C4-2B (cell line): Measurements from ENCODE around the gene GJB3.

Source experiments
- H3K27ac ChIP-seq: fragments of 450-650 bp; 2 replicates; pipeline ENCODE4 v1.5.1; 2017
- CTCF ChIP-seq: fragments of 450-650 bp; conservative IDR thresholded peaks from 2 replicates; pipeline ENCODE4 v1.5.1; 2017; ENCODE audit warnings: mild to moderate bottlenecking
- ZFX ChIP-seq: fragments of 450-650 bp; IDR thresholded peaks from 2 replicates; pipeline ENCODE4 v1.6.1; 2017

The GJB3 gene

GRCh38 chr1:34787461-34788420 lies 6.7 kb downstream of the GJB3 start:
- no peak overlapping the region for H3K27ac ChIP-seq

GRCh38 chr1:34790985-34791384 lies 10.0 kb downstream of the GJB3 start:
- TF ChIP-seq ZFX (no peak), CTCF (no peak)
- no peak overlapping the region for H3K27ac ChIP-seq

More at GRCh38 chr1:34787461-34788420, 6.7 kb downstream of the GJB3 start:
- TF ChIP-seq ZFX: no peak
- no peak; the same call in 1 of the 2 replicates for TF ChIP-seq CTCF

GRCh38 chr1:34792424-34792823 lies 11.4 kb downstream of the GJB3 start:
- H3K27ac ChIP-seq: no peak overlapping the region
- TF ChIP-seq CTCF: no peak
- no peak for TF ChIP-seq ZFX

GRCh38 chr1:34792868-34793727 lies 12.1 kb downstream of the GJB3 start, which contains the start of gene GJA4:
GJA4 (plus strand) TSS chr1:34792999; CDS start chr1:34794214, 1,215 bp downstream.
- no peak within 1 kb of the TSS for H3K27ac ChIP-seq
- TF ChIP-seq ZFX (no peak), CTCF (no peak)

- H3K27ac ChIP-seq: no peak overlapping the region
- TF ChIP-seq CTCF: no peak
- TF ChIP-seq ZFX: no peak
Measured at GRCh38 chr1:34794001-34794789, 13.2 kb downstream of the GJB3 start.

- H3K27ac ChIP-seq: no peak overlapping the region
- TF ChIP-seq ZFX: no peak
- TF ChIP-seq CTCF: no peak
Measured at GRCh38 chr1:34794790-34795180, 13.8 kb downstream of the GJB3 start.
